Measurements from ENCODE around the gene PRMT1.

DNA sequence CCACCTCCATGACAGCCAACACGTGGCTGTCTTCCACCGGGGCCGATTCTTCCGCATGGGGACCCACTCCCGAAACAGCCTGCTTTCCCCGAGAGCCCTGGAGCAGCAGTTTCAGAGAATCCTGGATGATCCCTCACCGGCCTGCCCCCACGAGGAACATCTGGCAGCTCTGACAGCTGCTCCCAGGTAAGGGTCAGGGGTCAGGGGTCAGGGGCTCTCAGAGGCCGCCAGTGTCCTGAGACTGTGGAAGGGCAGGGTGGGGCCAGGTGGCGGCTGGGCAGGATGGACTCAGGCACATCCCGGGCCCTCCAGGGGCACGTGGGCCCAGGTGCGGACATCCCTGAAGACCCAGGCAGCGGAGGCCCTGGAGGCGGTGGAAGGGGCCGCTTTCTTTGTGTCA lies 28.8 kb downstream of the PRMT1 start:
- TF ChIP-seq POLR2AphosphoS5 (IDR thresholded peaks at IDR 0.05; ENCODE audit: insufficient read depth in 1 of 2, low read depth in 1 of 2) (no peak), CTCF (IDR thresholded peaks at IDR 0.05) (no peak), POLR2A (IDR thresholded peaks at IDR 0.05) (no peak)
